Peyer's patch (tissue), 4 donors: Measurements from ENCODE around the gene LAMB3. TPM values are rescaled to one million over a fixed set of nuclear protein-coding genes. Genes with fewer than 3 reads are reported as not detected.

ENCODE experiments used
- DNase-seq, 3 donors: peaks; one replicate each; pipeline ENCODE4 v3.0.0-alpha.2; 2017 to 2019
- H3K27ac ChIP-seq, 4 donors: fragments of 200-600 bp; sonication (generic); one replicate each; pipeline ENCODE4 v1.5.1; 2016 to 2019
- H3K27me3 ChIP-seq, 2 donors: fragments of 200-600 bp; sonication (generic); one replicate each; pipeline ENCODE4 v1.5.1; 2019
- H3K36me3 ChIP-seq, 3 donors: fragments of 200-600 bp; sonication (generic); one replicate each; pipeline ENCODE4 v1.5.1; 2016 to 2019
- H3K4me1 ChIP-seq, 4 donors: fragments of 200-600 bp; sonication (generic); one replicate each; pipeline ENCODE4 v1.5.1; 2016 to 2019
- H3K4me3 ChIP-seq, 4 donors: fragments of 200-600 bp; sonication (generic); 1 replicate in 3 of 4; 2 replicates in 1 of 4; pipeline ENCODE4 v1.5.1; 2016 to 2019; ENCODE audit warnings: mild to moderate bottlenecking in 1 of 4
- H3K9me3 ChIP-seq, 4 donors: fragments of 200-600 bp; sonication (generic); one replicate each; pipeline ENCODE4 v1.5.1; 2016 to 2019; ENCODE audit warnings: mild to moderate bottlenecking in 1 of 4
- POLR2A ChIP-seq, 2 donors: fragments of 450-650 bp; IDR thresholded peaks; one replicate each; pipeline ENCODE4 v1.5.1; 2017; ENCODE audit warnings: antibody characterized with exemption in 2 of 2, mild to moderate bottlenecking in 2 of 2, moderate library complexity in 2 of 2
- total RNA-seq, 4 donors: library from RNA; depleted of rRNA; stranded (reverse); fragments of >200 nt; gene quantifications; one replicate each; pipeline ENCODE4 v1.1.0, GENCODE V29; 2016
- TF ChIP-seq, protein P1 (sequence below), 6 experiments: fragments of 450-650 bp in 4 of 6; fragments of 200-600 bp in 2 of 6; sonication (generic) in 1 of 6; IDR thresholded peaks; one replicate each; pipeline ENCODE4 v1.5.1; 2017 to 2019; ENCODE audit warnings: antibody characterized with exemption in 6 of 6, mild to moderate bottlenecking in 3 of 6, moderate library complexity in 1 of 6

The LAMB3 gene
- total RNA-seq, 4 donors from 2014 or later, result 9.1 to 109 (median 104) TPM

DNA sequence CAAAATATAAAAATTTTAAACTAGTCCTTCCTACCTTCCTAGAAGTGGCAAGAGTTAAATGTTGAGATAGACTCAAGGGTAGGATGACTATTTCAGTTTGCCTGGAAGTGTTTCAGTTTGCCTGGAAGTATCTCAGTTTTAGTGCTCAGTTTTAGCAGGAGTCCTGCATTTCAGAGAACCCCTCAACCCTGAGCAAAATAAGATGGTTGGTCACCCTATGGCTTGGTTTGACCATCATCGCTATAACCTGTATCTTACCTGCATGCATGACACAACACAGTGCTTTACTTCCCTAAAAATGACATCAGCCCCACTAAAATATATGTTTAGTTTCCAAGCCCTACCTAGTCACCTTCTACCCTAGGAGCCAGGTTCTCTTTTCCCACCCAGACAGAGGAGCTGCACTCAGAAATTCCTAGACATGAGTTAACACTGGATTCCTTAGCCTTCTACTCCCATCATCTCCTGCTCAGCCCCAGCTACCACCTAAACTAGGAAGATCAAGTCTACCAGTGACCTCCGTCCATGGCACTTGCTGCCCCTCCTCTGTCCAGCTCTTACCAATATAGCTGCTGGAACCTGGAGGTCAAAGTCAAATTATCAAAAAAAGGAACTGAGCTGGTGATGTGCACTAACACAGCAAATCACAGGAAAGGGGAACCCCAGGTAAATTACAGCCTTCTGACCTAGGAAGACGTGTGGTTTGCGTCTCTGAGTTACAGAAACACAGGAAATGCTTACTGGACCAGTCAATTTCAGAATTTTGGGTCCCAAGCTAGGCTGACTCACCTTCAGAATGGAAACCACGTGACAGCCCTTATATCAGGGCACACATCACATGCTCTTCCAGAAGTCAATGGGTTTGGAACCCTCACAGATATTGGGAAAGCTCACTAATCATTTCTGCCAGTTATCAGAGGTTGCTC lies 20.7 kb upstream of the LAMB3 start:
- H3K4me3 ChIP-seq, result no peak overlapping the region
- no peaks in the 10 kb centered on the region for H3K36me3 ChIP-seq
- DNase-seq, result peak in 1 of 3 donors; percentile 25
- no peaks in the 10 kb centered on the region for H3K27me3 ChIP-seq
- peak overlapping the region in 1 of 4 donors; percentile 78 for H3K27ac ChIP-seq
- peaks cover 0 to 26% (median 5%) of the 10 kb centered on the region in 4 donors for H3K4me1 ChIP-seq
- no peaks in the 10 kb centered on the region for H3K9me3 ChIP-seq
- TF ChIP-seq POLR2A (IDR thresholded peaks at IDR 0.05), result no peak
- TF ChIP-seq, protein P1, sequence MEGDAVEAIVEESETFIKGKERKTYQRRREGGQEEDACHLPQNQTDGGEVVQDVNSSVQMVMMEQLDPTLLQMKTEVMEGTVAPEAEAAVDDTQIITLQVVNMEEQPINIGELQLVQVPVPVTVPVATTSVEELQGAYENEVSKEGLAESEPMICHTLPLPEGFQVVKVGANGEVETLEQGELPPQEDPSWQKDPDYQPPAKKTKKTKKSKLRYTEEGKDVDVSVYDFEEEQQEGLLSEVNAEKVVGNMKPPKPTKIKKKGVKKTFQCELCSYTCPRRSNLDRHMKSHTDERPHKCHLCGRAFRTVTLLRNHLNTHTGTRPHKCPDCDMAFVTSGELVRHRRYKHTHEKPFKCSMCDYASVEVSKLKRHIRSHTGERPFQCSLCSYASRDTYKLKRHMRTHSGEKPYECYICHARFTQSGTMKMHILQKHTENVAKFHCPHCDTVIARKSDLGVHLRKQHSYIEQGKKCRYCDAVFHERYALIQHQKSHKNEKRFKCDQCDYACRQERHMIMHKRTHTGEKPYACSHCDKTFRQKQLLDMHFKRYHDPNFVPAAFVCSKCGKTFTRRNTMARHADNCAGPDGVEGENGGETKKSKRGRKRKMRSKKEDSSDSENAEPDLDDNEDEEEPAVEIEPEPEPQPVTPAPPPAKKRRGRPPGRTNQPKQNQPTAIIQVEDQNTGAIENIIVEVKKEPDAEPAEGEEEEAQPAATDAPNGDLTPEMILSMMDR (IDR thresholded peaks at IDR 0.05), result no peak

DNA sequence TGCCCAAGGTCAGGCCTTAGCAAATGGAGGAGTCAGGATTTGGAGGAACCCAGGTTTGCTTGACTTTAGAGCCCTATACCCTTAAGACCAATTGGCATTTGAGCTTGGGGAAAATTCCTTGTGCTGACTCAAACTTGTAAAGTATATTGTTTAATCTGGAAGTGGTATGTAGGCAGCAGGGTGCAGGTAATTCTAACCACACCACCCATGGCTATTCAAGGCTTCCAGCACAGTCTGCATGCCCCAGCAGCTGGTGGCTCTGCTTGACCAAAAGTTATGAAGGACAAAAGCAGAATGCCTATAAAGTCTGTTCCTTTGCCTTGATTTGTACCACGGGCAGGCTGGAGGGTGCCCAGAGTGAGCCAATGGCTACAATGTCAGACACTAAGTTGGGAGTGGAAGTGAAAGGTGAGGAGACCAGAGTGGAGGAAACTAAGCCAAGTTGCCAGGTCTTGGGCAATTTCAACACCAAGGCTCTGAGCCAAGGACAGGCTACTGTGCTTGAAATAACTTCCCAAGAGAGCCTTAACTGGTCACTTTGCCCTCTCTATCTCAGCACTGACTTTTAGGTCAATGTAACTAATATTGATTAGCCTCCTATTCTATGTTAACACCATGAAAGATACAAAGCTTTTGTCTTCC lies 18.3 kb upstream of the LAMB3 start:
- DNase-seq, result no peak
- H3K9me3 ChIP-seq, result no peaks in the 10 kb centered on the region
- H3K4me3 ChIP-seq, result no peak overlapping the region
- TF ChIP-seq, protein P1 (IDR thresholded peaks at IDR 0.05), result no peak
- TF ChIP-seq POLR2A (IDR thresholded peaks at IDR 0.05), result no peak
- H3K4me1 ChIP-seq, result peaks cover 0 to 16% (median 5%) of the 10 kb centered on the region in 4 donors
- no peaks in the 10 kb centered on the region for H3K27me3 ChIP-seq
- H3K36me3 ChIP-seq, result no peaks in the 10 kb centered on the region
- peak overlapping the region in 2 of 4 donors; percentile 35 to 84 for H3K27ac ChIP-seq

DNA sequence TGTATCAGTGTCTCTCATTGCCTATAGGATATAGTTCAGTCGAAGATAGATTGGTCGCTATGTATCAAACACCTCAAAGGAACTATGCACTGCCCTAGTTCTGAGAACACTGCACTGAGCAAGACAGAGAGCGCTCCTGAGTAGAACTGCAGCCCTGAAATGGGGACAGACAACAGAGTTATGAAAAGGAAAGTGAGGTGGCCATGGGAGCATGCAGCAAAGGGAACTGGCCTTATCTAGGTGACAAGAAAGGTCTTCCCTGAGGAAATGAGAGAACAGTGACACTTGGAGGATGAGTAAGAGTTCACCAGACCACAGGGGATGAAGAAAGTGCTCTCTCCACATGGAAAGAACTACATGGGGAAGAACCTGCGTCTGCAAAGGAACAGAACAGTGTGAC lies 15.5 kb upstream of the LAMB3 start:
- Histone ChIP-seq H3K4me3 (no peak overlapping the region), H3K9me3 (no peaks in the 10 kb centered on the region), H3K4me1 (no peaks in the 10 kb centered on the region), H3K27me3 (no peaks in the 10 kb centered on the region), H3K27ac (no peak overlapping the region), H3K36me3 (no peaks in the 10 kb centered on the region)
- TF ChIP-seq POLR2A (IDR thresholded peaks at IDR 0.05), result no peak
- TF ChIP-seq, protein P1 (IDR thresholded peaks at IDR 0.05), result no peak
- DNase-seq, result no peak

DNA sequence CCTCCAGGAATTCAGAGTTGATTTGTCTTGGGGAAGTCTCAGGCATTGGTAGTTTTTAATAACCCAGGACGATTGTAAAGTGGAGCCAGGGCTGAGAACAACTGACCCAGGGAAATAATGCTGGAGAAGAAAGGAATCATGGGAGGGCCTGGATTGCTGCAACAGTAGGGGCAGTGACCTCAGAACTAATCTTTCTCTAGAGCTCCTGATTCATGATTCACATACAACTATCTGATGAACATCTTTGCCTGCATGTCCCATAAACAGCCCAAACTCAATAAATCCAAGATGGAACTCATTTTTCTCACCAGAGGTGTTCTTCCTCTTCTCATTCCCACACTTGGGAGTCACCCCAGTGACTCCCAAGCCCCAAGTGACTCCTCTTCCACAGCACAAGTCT lies 14.9 kb upstream of the LAMB3 start:
- Histone ChIP-seq H3K27me3 (no peaks in the 10 kb centered on the region), H3K27ac (peak overlapping the region in 1 of 4 donors; percentile 23), H3K9me3 (no peaks in the 10 kb centered on the region), H3K4me1 (no peaks in the 10 kb centered on the region), H3K4me3 (no peak overlapping the region), H3K36me3 (no peaks in the 10 kb centered on the region)
- TF ChIP-seq, protein P1 (IDR thresholded peaks at IDR 0.05), result no peak
- TF ChIP-seq POLR2A (IDR thresholded peaks at IDR 0.05), result no peak
- DNase-seq, result no peak

DNA sequence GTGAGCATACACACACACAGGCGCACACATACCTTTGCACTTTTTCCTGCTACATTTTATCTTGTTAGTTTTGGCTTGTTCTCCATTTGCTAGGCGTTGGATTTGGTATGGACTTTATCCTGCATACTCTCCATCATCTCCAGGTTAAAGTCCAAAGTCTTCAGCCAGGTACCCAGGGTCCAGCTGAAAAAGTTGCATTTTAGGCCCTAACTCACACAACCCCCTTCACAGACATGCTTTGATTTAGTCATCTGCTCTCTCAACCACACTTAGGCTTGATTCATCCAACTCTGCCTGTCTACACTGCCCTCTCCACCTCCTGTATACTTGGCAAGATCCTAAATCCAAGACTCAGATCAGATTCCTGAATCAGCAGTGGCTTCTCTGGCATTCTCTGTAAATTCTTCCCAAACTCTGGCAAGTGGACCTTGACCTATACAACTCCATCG lies 10.7 kb upstream of the LAMB3 start:
- H3K4me1 ChIP-seq, result peaks cover 0 to 14% (median 0%) of the 10 kb centered on the region in 4 donors
- H3K4me3 ChIP-seq, result no peak overlapping the region
- no peak for TF ChIP-seq POLR2A (IDR thresholded peaks at IDR 0.05)
- TF ChIP-seq, protein P1 (IDR thresholded peaks at IDR 0.05), result no peak
- DNase-seq, result no peak
- no peaks in the 10 kb centered on the region for H3K27me3 ChIP-seq
- H3K36me3 ChIP-seq, result no peaks in the 10 kb centered on the region
- H3K27ac ChIP-seq, result no peak overlapping the region
- H3K9me3 ChIP-seq, result no peaks in the 10 kb centered on the region
